ENCODE measurements around the gene HPN. TPM values are rescaled to one million over a fixed set of nuclear protein-coding genes. Genes with fewer than 3 reads are reported as not detected.

Gene HPN
- total RNA-seq, 1 experiment from 2014 or later = 10.6 TPM

DNA sequence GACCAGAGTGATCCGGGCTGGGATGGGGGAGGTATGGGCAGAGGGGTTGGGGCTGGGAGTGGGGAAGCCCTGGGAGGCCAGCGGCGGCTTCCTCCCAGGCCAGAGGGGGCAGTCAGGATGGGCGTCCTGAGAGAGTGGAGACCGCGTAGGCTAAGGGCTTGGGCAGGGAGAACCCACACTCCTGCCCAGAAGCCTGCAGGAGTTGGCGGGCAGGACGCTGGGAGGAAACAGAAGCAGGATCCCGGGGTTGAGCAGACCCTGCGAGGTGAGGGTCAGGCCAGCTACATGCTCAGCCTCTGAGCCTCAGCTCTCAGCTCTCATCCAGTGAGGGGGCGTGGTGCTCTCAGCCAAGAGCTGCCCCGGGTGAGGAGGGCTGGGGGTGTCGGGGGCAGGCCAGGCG, 19.1 kb upstream of the HPN start:
- Histone ChIP-seq H3K79me2 (ENCODE audit: insufficient read depth, low read length) (no peaks in the 10 kb centered on the region), H2AFZ (ENCODE audit: low read length) (no peak overlapping the region), H2BK120ac (ENCODE audit: low read depth, low read length, poor library complexity, severe bottlenecking) (no peak overlapping the region), H3K4ac (ENCODE audit: low read depth, low read length) (no peak overlapping the region), H4K8ac (replicated peaks; ENCODE audit: insufficient read length, low read depth, low read length) (no peak overlapping the region), H3K27me3 (ENCODE audit: insufficient read depth, low read length) (no peaks in the 10 kb centered on the region), H3K79me1 (ENCODE audit: insufficient read depth, low read depth, low read length, poor library complexity, severe bottlenecking) (no peaks in the 10 kb centered on the region), H4K5ac (ENCODE audit: insufficient read length, low read depth, low read length) (no peak overlapping the region), H2BK20ac (ENCODE audit: low read depth, low read length, poor library complexity, severe bottlenecking) (no peak overlapping the region), H3K56ac (ENCODE audit: insufficient read length, low read depth, low read length) (no peak overlapping the region), H3K23ac (ENCODE audit: insufficient read length, low read depth, low read length) (no peak overlapping the region), H3K9me3 (ENCODE audit: control insufficient read depth, low read depth, low read length) (no peaks in the 10 kb centered on the region), H3K9ac (ENCODE audit: extremely low read depth, insufficient read length, low read length) (no peak overlapping the region), H3T11ph (ENCODE audit: low read length) (no peak overlapping the region), H2AK5ac (ENCODE audit: insufficient read length, low read length) (no peak overlapping the region), H3K4me1 (ENCODE audit: insufficient read depth, low read length) (no peaks in the 10 kb centered on the region), H3K18ac (ENCODE audit: insufficient read length, low read depth, low read length) (no peak overlapping the region), H4K91ac (ENCODE audit: insufficient read length, low read depth, low read length) (no peak overlapping the region), H3K27ac (ENCODE audit: insufficient read length, low read depth, low read length) (no peak overlapping the region), H2BK12ac (ENCODE audit: insufficient read length, low read depth, low read length) (no peak overlapping the region), H3K4me2 (ENCODE audit: insufficient read depth, insufficient read length, low read length) (no peak overlapping the region), H2BK5ac (ENCODE audit: insufficient read length, low read length) (no peak overlapping the region), H3K14ac (ENCODE audit: insufficient read depth, low read length) (no peak overlapping the region), H2BK15ac (ENCODE audit: low read depth, low read length) (no peak overlapping the region), H3K23me2 (ENCODE audit: insufficient read length, low read depth, low read length, poor library complexity, severe bottlenecking) (no peaks in the 10 kb centered on the region), H4K20me1 (ENCODE audit: control insufficient read depth, insufficient read depth, insufficient read length) (no peaks in the 10 kb centered on the region)
- Mint-ChIP-seq H3K27ac (peak overlapping the region in 1 of 3 experiments; percentile 57; a peak in 2 of 7 replicates), H3K9me3 (no peaks in the 10 kb centered on the region; a peak in 1 of 5 replicates), H3K4me3 (no peak overlapping the region), H3K27me3 (ENCODE audit: low read depth) (no peaks in the 10 kb centered on the region; the same call in 1 of the 2 replicates), H3K36me3 (ENCODE audit: insufficient read depth in 1 of 3, low read depth in 3 of 3) (peaks cover 59 to 92% (median 86%) of the 10 kb centered on the region in 3 experiments), H3K4me1 (peaks cover 4 to 5% of the 10 kb centered on the region in 2 experiments; a peak in 3 of 4 replicates)
- no peak for TF ChIP-seq CTCF (conservative IDR thresholded peaks at IDR 0.05)
- DNase-seq = no peak
- WGBS (ENCODE audit: extremely low coverage, insufficient read length, low lambda C conversion rate) = no CpG with 5 or more reads among the region's 14 CpGs

Data from H9 (cell line).